ENCODE results near the gene SCN4A. TPM values are rescaled to one million over a fixed set of nuclear protein-coding genes. Genes with fewer than 3 reads are reported as not detected.

Gene SCN4A
- total RNA-seq, 1 experiment from 2014 or later, result 0.03 TPM

DNA sequence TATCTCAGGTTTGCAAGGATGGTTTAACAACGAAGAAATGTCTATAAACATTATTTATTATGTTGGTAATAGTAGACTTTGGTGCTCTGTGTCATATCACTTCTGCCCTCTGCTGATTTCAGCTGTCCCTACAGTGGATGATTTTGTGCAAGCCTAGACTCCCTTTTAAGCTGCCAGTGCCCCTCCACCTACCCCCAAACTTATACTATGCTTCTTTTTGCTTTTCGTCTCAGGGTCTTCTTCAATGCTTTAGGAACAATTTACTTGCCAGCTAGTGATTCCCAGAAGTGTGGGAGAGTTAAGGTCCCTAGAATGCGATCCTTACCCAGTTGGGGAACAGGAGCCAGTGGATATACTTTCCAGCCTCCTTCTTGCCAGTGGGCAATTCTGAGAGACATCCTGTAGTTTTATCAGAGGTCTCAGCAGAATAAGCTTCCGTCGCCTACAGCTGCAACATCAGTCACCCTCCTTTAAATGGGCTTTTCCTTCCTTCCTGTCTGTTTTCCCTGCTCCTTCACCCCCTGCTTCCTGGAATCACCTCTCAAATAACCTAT is 43.6 kb upstream of the SCN4A start:
- in situ Hi-C loops (cut with HindIII; ENCODE audit: low pct_unique_long_range_greater_than_20kb, low sequenced_read_pairs) (no loop called here), intact Hi-C loops (cut with micrococcal nuclease; ENCODE audit: unreplicated experiment) (no loop called here)
- no peak for ATAC-seq
- Histone ChIP-seq H3K9me3 (ENCODE audit: control insufficient read depth, insufficient read depth, low read depth, low read length) (no peaks in the 10 kb centered on the region), H3K4me3 (ENCODE audit: low read depth in 2 of 2, low read length in 2 of 2) (no peak overlapping the region), H3K27me3 (ENCODE audit: control insufficient read depth, insufficient read depth, low read length) (no peaks in the 10 kb centered on the region; the same call in 1 of the 2 replicates), H3K36me3 (ENCODE audit: control insufficient read depth, insufficient read depth, low read length) (no peaks in the 10 kb centered on the region), H3K27ac (ENCODE audit: low read length) (no peak overlapping the region), H3K4me1 (ENCODE audit: control insufficient read depth, insufficient read depth, low read length) (no peaks in the 10 kb centered on the region)
- no TSS peak for BruUV-seq (replicated peaks)
- DNase-seq (ENCODE audit: low read depth, low spot score), result no peak
- TF ChIP-seq CTCF (IDR thresholded peaks at IDR 0.05) (peak; percentile 7), SIN3A (IDR thresholded peaks at IDR 0.05; ENCODE audit: borderline replicate concordance, insufficient read depth, low read depth, low read length) (no peak), TCF7L2 (IDR thresholded peaks at IDR 0.05; ENCODE audit: low read depth, low read length) (no peak)
- TF ChIP-seq, protein P1, sequence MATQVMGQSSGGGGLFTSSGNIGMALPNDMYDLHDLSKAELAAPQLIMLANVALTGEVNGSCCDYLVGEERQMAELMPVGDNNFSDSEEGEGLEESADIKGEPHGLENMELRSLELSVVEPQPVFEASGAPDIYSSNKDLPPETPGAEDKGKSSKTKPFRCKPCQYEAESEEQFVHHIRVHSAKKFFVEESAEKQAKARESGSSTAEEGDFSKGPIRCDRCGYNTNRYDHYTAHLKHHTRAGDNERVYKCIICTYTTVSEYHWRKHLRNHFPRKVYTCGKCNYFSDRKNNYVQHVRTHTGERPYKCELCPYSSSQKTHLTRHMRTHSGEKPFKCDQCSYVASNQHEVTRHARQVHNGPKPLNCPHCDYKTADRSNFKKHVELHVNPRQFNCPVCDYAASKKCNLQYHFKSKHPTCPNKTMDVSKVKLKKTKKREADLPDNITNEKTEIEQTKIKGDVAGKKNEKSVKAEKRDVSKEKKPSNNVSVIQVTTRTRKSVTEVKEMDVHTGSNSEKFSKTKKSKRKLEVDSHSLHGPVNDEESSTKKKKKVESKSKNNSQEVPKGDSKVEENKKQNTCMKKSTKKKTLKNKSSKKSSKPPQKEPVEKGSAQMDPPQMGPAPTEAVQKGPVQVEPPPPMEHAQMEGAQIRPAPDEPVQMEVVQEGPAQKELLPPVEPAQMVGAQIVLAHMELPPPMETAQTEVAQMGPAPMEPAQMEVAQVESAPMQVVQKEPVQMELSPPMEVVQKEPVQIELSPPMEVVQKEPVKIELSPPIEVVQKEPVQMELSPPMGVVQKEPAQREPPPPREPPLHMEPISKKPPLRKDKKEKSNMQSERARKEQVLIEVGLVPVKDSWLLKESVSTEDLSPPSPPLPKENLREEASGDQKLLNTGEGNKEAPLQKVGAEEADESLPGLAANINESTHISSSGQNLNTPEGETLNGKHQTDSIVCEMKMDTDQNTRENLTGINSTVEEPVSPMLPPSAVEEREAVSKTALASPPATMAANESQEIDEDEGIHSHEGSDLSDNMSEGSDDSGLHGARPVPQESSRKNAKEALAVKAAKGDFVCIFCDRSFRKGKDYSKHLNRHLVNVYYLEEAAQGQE (IDR thresholded peaks at IDR 0.05; ENCODE audit: insufficient read depth in 1 of 2, low read depth in 2 of 2, low read length in 1 of 2), result no peak
- ChIA-PET CTCF (no interaction called here), POLR2A (no interaction called here)

GRCh38 chr17:64015447-64015846 is 42.7 kb upstream of the SCN4A start:
- intact Hi-C loops (cut with micrococcal nuclease; ENCODE audit: unreplicated experiment) (no loop called here), in situ Hi-C loops (cut with HindIII; ENCODE audit: low pct_unique_long_range_greater_than_20kb, low sequenced_read_pairs) (no loop called here)
- CTCF ChIA-PET, result no interaction called here
- no peak for TF ChIP-seq CTCF (IDR thresholded peaks at IDR 0.05)
- TF ChIP-seq, protein P1 (IDR thresholded peaks at IDR 0.05; ENCODE audit: insufficient read depth in 1 of 2, low read depth in 2 of 2, low read length in 1 of 2), result no peak
- no peak for TF ChIP-seq TCF7L2 (IDR thresholded peaks at IDR 0.05; ENCODE audit: low read depth, low read length)
- TF ChIP-seq POLR2AphosphoS5 (IDR thresholded peaks at IDR 0.05; ENCODE audit: low read depth, low read length), result no peak
- TF ChIP-seq SIN3A (IDR thresholded peaks at IDR 0.05; ENCODE audit: borderline replicate concordance, insufficient read depth, low read depth, low read length), result no peak
- H3K27me3 ChIP-seq (ENCODE audit: control insufficient read depth, insufficient read depth, low read length), result no peaks in the 10 kb centered on the region; the same call in 1 of the 2 replicates
- H3K27ac ChIP-seq (ENCODE audit: low read length), result no peak overlapping the region
- H3K9me3 ChIP-seq (ENCODE audit: control insufficient read depth, insufficient read depth, low read depth, low read length), result no peaks in the 10 kb centered on the region
- H3K4me1 ChIP-seq (ENCODE audit: control insufficient read depth, insufficient read depth, low read length), result no peaks in the 10 kb centered on the region
- POLR2A ChIA-PET, result no interaction called here
- no peak for DNase-seq (ENCODE audit: low read depth, low spot score)
- no peaks in the 10 kb centered on the region for H3K36me3 ChIP-seq (ENCODE audit: control insufficient read depth, insufficient read depth, low read length)
- no TSS peak for BruUV-seq (replicated peaks)
- ATAC-seq, result no peak
- no peak overlapping the region for H3K4me3 ChIP-seq (ENCODE audit: low read depth in 2 of 2, low read length in 2 of 2)
